Measurements from ENCODE around the gene TSPOAP1. TPM values are rescaled to one million over a fixed set of nuclear protein-coding genes. Genes with fewer than 3 reads are reported as not detected.

TSPOAP1 gene
- polyA plus RNA-seq, 4 donors, result 26.9 to 76.5 (median 43.0) TPM

- DNase-seq (ENCODE audit: low read depth in 4 of 4, low spot score in 3 of 4), result no peak
Measured at GRCh38 chr17:58307468-58308172, 21.0 kb downstream of the TSPOAP1 start.

GRCh38 chr17:58306131-58306951 lies 22.3 kb downstream of the TSPOAP1 start:
- no peak for DNase-seq (ENCODE audit: low read depth in 4 of 4, low spot score in 3 of 4)

- no peak for DNase-seq (ENCODE audit: low read depth in 4 of 4, low spot score in 3 of 4)
Measured at GRCh38 chr17:58305626-58306025, 23.0 kb downstream of the TSPOAP1 start.

GRCh38 chr17:58304750-58305486 lies 23.7 kb downstream of the TSPOAP1 start:
- no peak for DNase-seq (ENCODE audit: low read depth in 4 of 4, low spot score in 3 of 4)

GRCh38 chr17:58303971-58304749 lies 24.4 kb downstream of the TSPOAP1 start:
- no peak for DNase-seq (ENCODE audit: low read depth in 4 of 4, low spot score in 3 of 4)

- no peak for DNase-seq (ENCODE audit: low read depth in 4 of 4, low spot score in 3 of 4)
Measured at GRCh38 chr17:58302919-58303585, 25.5 kb downstream of the TSPOAP1 start.

GRCh38 chr17:58302171-58302918 lies 26.2 kb downstream of the TSPOAP1 start:
- no peak for DNase-seq (ENCODE audit: low read depth in 4 of 4, low spot score in 3 of 4)

- DNase-seq (ENCODE audit: low read depth in 4 of 4, low spot score in 3 of 4), result no peak
Measured at GRCh38 chr17:58301504-58302150, 27.0 kb downstream of the TSPOAP1 start.

GRCh38 chr17:58300336-58300735 lies 28.3 kb downstream of the TSPOAP1 start:
- no peak for DNase-seq (ENCODE audit: low read depth in 4 of 4, low spot score in 3 of 4)

- no peak for DNase-seq (ENCODE audit: low read depth in 4 of 4, low spot score in 3 of 4)
Measured at GRCh38 chr17:58294034-58294433, 34.6 kb downstream of the TSPOAP1 start.

- no peak for DNase-seq (ENCODE audit: low read depth in 4 of 4, low spot score in 3 of 4)
Measured at GRCh38 chr17:58291246-58291645, 37.3 kb downstream of the TSPOAP1 start.

- DNase-seq (ENCODE audit: low read depth in 4 of 4, low spot score in 3 of 4), result no peak
Measured at GRCh38 chr17:58289869-58290268, 38.7 kb downstream of the TSPOAP1 start.

- DNase-seq (ENCODE audit: low read depth in 4 of 4, low spot score in 3 of 4), result no peak
Measured at GRCh38 chr17:58285422-58285810, 43.2 kb downstream of the TSPOAP1 start.

- no peak for DNase-seq (ENCODE audit: low read depth in 4 of 4, low spot score in 3 of 4)
Measured at GRCh38 chr17:58284613-58285421, 43.8 kb downstream of the TSPOAP1 start.

- no peak for DNase-seq (ENCODE audit: low read depth in 4 of 4, low spot score in 3 of 4)
Measured at GRCh38 chr17:58283674-58284612, 44.7 kb downstream of the TSPOAP1 start.

GRCh38 chr17:58282442-58282841 lies 46.2 kb downstream of the TSPOAP1 start:
- DNase-seq (ENCODE audit: low read depth in 4 of 4, low spot score in 3 of 4), result no peak

- no peak for DNase-seq (ENCODE audit: low read depth in 4 of 4, low spot score in 3 of 4)
Measured at GRCh38 chr17:58281511-58282011, 47.0 kb downstream of the TSPOAP1 start.
